ENCODE measurements around the gene NUAK2. TPM values are rescaled to one million over a fixed set of nuclear protein-coding genes. Genes with fewer than 3 reads are reported as not detected.
A peak's percentile ranks its signal among the peaks of the same experiment; 100 is the strongest.

The NUAK2 gene
- total RNA-seq, 6 experiments from 2014 or later: 0.88 to 5.1 (median 2.1) TPM

GRCh38 chr1:205273551-205273982, 48.0 kb downstream of the NUAK2 start:
- 0% methylated on average over 6 of the region's 7 CpGs for WGBS (ENCODE audit: insufficient coverage, low coverage, low lambda C conversion rate, missing lambda C conversion rate)
- no peak for TF ChIP-seq POLR2A (IDR thresholded peaks at IDR 0.05)
- peak; percentile 97 to 99 (median 98) for TF ChIP-seq CTCF (IDR thresholded peaks at IDR 0.05)
- peak; percentile 84 to 89 (median 86) for DNase-seq
- H3K9me3 ChIP-seq: no peaks in the 10 kb centered on the region
- intact Hi-C loops (cut with DNase I): loop anchor here (2.0 to 5.0 kb wide), 2 partner anchors 53 to 54 kb away; no protein-coding TSS in a partner anchor
- no peaks in the 10 kb centered on the region for H3K36me3 ChIP-seq
- peak; percentile 91 to 95 (median 94) for ATAC-seq
- no peaks in the 10 kb centered on the region for H3K27me3 ChIP-seq
- H3K4me3 ChIP-seq: no peak overlapping the region
- no peak overlapping the region for H3K27ac ChIP-seq
- no peaks in the 10 kb centered on the region for H3K4me1 ChIP-seq

GRCh38 chr1:205272536-205272935, 49.0 kb downstream of the NUAK2 start:
- Histone ChIP-seq H3K4me3 (no peak overlapping the region), H3K36me3 (no peaks in the 10 kb centered on the region), H3K4me1 (no peaks in the 10 kb centered on the region), H3K27ac (no peak overlapping the region), H3K27me3 (no peaks in the 10 kb centered on the region), H3K9me3 (no peaks in the 10 kb centered on the region)
- ATAC-seq (no peak), DNase-seq (no peak)
- no peak for TF ChIP-seq CTCF (IDR thresholded peaks at IDR 0.05)
- TF ChIP-seq POLR2A (IDR thresholded peaks at IDR 0.05): no peak
- intact Hi-C loops (cut with DNase I): loop anchor here (2.0 to 5.0 kb wide), 2 partner anchors 54 to 55 kb away; no protein-coding TSS in a partner anchor
- 100% methylated on average over 1 of the region's 3 CpGs for WGBS (ENCODE audit: insufficient coverage, low coverage, low lambda C conversion rate, missing lambda C conversion rate)

- no peak overlapping the region for H3K27ac ChIP-seq
- WGBS (ENCODE audit: insufficient coverage, low coverage, low lambda C conversion rate, missing lambda C conversion rate): 67% methylated on average over 1 of the region's 18 CpGs
- intact Hi-C loops (cut with DNase I): loop anchor here (2.0 to 5.0 kb wide), 2 partner anchors 55 to 56 kb away; no protein-coding TSS in a partner anchor
- H3K27me3 ChIP-seq: no peaks in the 10 kb centered on the region
- no peaks in the 10 kb centered on the region for H3K36me3 ChIP-seq
- no peak for DNase-seq
- H3K4me1 ChIP-seq: peaks cover 0 to 3% (median 0%) of the 10 kb centered on the region in 4 donors
- no peak for TF ChIP-seq POLR2A (IDR thresholded peaks at IDR 0.05)
- no peak overlapping the region for H3K4me3 ChIP-seq
- no peak for ATAC-seq
- H3K9me3 ChIP-seq: no peaks in the 10 kb centered on the region
Observed at GRCh38 chr1:205271745-205272144, 49.8 kb downstream of the NUAK2 start.

- Histone ChIP-seq H3K4me3 (no peak overlapping the region), H3K4me1 (peaks cover 0 to 3% (median 0%) of the 10 kb centered on the region in 4 donors), H3K9me3 (no peaks in the 10 kb centered on the region), H3K36me3 (no peaks in the 10 kb centered on the region), H3K27ac (no peak overlapping the region), H3K27me3 (no peaks in the 10 kb centered on the region)
- no peak for DNase-seq
- TF ChIP-seq CTCF (IDR thresholded peaks at IDR 0.05) (peak in 2 of 4 donors; percentile 13), POLR2A (IDR thresholded peaks at IDR 0.05) (no peak)
- peak in 3 of 4 donors; percentile 12 to 22 (median 13) for ATAC-seq
- WGBS (ENCODE audit: insufficient coverage, low coverage, low lambda C conversion rate, missing lambda C conversion rate): 77% methylated on average over 5 of the region's 8 CpGs
- intact Hi-C loops (cut with DNase I): loop anchor here in 1 of 2 donors (5.0 kb wide), 1 partner anchor 56 kb away; no protein-coding TSS in a partner anchor
Observed at GRCh38 chr1:205271277-205271676, 50.3 kb downstream of the NUAK2 start.

- no peak for TF ChIP-seq POLR2A (IDR thresholded peaks at IDR 0.05)
- no peak for TF ChIP-seq CTCF (IDR thresholded peaks at IDR 0.05)
- ATAC-seq (no peak), DNase-seq (no peak)
- Histone ChIP-seq H3K27ac (no peak overlapping the region), H3K4me3 (no peak overlapping the region), H3K27me3 (no peaks in the 10 kb centered on the region), H3K4me1 (peaks cover 0 to 3% (median 0%) of the 10 kb centered on the region in 4 donors), H3K36me3 (no peaks in the 10 kb centered on the region), H3K9me3 (no peaks in the 10 kb centered on the region)
- intact Hi-C loops (cut with DNase I): loop anchor here in 1 of 2 donors (5.0 kb wide), 1 partner anchor 57 kb away; no protein-coding TSS in a partner anchor
- 65% methylated on average over 4 of the region's 8 CpGs for WGBS (ENCODE audit: insufficient coverage, low coverage, low lambda C conversion rate, missing lambda C conversion rate)
Observed at GRCh38 chr1:205270764-205271163, 50.8 kb downstream of the NUAK2 start.
